VCaP (cell line): ENCODE data around the gene GBE1.

Experiments used
- H3K27ac ChIP-seq: fragments of 450-650 bp; 2 replicates; pipeline ENCODE4 v1.5.1; 2017
- TF ChIP-seq, protein P1 (sequence below): fragments of 450-650 bp; conservative IDR thresholded peaks from 2 replicates; pipeline ENCODE4 v1.5.1; 2017; ENCODE audit warnings: mild to moderate bottlenecking, moderate library complexity

The GBE1 gene

GRCh38 chr3:81442758-81443456 is 318.5 kb downstream of the GBE1 start:
- TF ChIP-seq, protein P1, sequence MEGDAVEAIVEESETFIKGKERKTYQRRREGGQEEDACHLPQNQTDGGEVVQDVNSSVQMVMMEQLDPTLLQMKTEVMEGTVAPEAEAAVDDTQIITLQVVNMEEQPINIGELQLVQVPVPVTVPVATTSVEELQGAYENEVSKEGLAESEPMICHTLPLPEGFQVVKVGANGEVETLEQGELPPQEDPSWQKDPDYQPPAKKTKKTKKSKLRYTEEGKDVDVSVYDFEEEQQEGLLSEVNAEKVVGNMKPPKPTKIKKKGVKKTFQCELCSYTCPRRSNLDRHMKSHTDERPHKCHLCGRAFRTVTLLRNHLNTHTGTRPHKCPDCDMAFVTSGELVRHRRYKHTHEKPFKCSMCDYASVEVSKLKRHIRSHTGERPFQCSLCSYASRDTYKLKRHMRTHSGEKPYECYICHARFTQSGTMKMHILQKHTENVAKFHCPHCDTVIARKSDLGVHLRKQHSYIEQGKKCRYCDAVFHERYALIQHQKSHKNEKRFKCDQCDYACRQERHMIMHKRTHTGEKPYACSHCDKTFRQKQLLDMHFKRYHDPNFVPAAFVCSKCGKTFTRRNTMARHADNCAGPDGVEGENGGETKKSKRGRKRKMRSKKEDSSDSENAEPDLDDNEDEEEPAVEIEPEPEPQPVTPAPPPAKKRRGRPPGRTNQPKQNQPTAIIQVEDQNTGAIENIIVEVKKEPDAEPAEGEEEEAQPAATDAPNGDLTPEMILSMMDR = no peak
- H3K27ac ChIP-seq = no peak overlapping the region

DNA sequence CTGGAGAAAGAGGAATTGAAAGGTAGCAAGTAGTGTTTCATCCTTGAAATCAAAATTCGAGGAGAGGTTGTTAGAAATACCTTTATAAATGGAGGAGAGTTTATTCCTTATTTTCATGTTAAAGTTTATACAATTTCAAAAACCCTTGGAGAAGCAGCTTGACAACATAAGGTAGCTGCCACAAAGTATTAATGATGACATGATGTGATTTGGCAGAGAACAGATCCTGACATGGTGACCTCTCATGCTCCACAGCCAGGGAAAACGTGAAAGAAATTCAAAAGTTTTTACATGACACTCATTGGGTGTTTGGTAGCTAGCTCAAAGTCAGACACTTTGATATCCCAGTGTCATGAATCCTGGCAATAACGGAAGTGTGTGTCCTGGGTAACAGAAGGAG is 320.8 kb downstream of the GBE1 start:
- H3K27ac ChIP-seq = no peak overlapping the region
- TF ChIP-seq, protein P1 = no peak
